ENCODE measurements around the gene VPS13D. TPM values are rescaled to one million over a fixed set of nuclear protein-coding genes. Genes with fewer than 3 reads are reported as not detected.

Gene VPS13D
- total RNA-seq, 1 experiment from 2014 or later, result 20.2 TPM

GRCh38 chr1:12315146-12315545 is 85.3 kb downstream of the VPS13D start:
- no CpG with 5 or more reads among the region's 2 CpGs for WGBS (ENCODE audit: extremely low coverage, insufficient read length, low lambda C conversion rate)
- no peak overlapping the region for H3K23ac ChIP-seq (ENCODE audit: insufficient read length, low read depth, low read length)
- no peaks in the 10 kb centered on the region for H3K4me1 ChIP-seq (ENCODE audit: insufficient read depth, low read length)
- no peak overlapping the region for H3T11ph ChIP-seq (ENCODE audit: low read length)
- no peaks in the 10 kb centered on the region for H3K9me3 ChIP-seq (ENCODE audit: control insufficient read depth, low read depth, low read length)
- Mint-ChIP-seq H3K9me3 (no peaks in the 10 kb centered on the region), H3K36me3 (ENCODE audit: insufficient read depth in 1 of 3, low read depth in 3 of 3) (peaks cover 0 to 45% (median 11%) of the 10 kb centered on the region in 3 experiments; a peak in 6 of 7 replicates), H3K4me3 (no peak overlapping the region), H3K4me1 (peaks cover 10 to 11% of the 10 kb centered on the region in 2 experiments), H3K27ac (no peak overlapping the region), H3K27me3 (ENCODE audit: low read depth) (no peaks in the 10 kb centered on the region)
- H3K27ac ChIP-seq (ENCODE audit: insufficient read length, low read depth, low read length), result no peak overlapping the region
- no peak overlapping the region for H4K8ac ChIP-seq (replicated peaks; ENCODE audit: insufficient read length, low read depth, low read length)
- no peak overlapping the region for H2BK5ac ChIP-seq (ENCODE audit: insufficient read length, low read length)
- H4K91ac ChIP-seq (ENCODE audit: insufficient read length, low read depth, low read length), result no peak overlapping the region
- H2BK120ac ChIP-seq (ENCODE audit: low read depth, low read length, poor library complexity, severe bottlenecking), result no peak overlapping the region
- H4K5ac ChIP-seq (ENCODE audit: insufficient read length, low read depth, low read length), result no peak overlapping the region
- H3K18ac ChIP-seq (ENCODE audit: insufficient read length, low read depth, low read length), result no peak overlapping the region
- no peak overlapping the region for H2AFZ ChIP-seq (ENCODE audit: low read length)
- H2AK5ac ChIP-seq (ENCODE audit: insufficient read length, low read length), result no peak overlapping the region
- no peak overlapping the region for H2BK12ac ChIP-seq (ENCODE audit: insufficient read length, low read depth, low read length)
- no peak overlapping the region for H2BK20ac ChIP-seq (ENCODE audit: low read depth, low read length, poor library complexity, severe bottlenecking)
- no peaks in the 10 kb centered on the region for H3K23me2 ChIP-seq (ENCODE audit: insufficient read length, low read depth, low read length, poor library complexity, severe bottlenecking)
- H3K9ac ChIP-seq (ENCODE audit: extremely low read depth, insufficient read length, low read length), result no peak overlapping the region
- no peaks in the 10 kb centered on the region for H3K79me1 ChIP-seq (ENCODE audit: insufficient read depth, low read depth, low read length, poor library complexity, severe bottlenecking)
- no peak overlapping the region for H3K14ac ChIP-seq (ENCODE audit: insufficient read depth, low read length)
- no peak overlapping the region for H2BK15ac ChIP-seq (ENCODE audit: low read depth, low read length)
- H4K20me1 ChIP-seq (ENCODE audit: control insufficient read depth, insufficient read depth, insufficient read length), result no peaks in the 10 kb centered on the region
- no peaks in the 10 kb centered on the region for H3K27me3 ChIP-seq (ENCODE audit: insufficient read depth, low read length)
- no peaks in the 10 kb centered on the region for H3K79me2 ChIP-seq (ENCODE audit: insufficient read depth, low read length)
- H3K4me2 ChIP-seq (ENCODE audit: insufficient read depth, insufficient read length, low read length), result no peak overlapping the region
- H3K56ac ChIP-seq (ENCODE audit: insufficient read length, low read depth, low read length), result no peak overlapping the region
- H3K4ac ChIP-seq (ENCODE audit: low read depth, low read length), result no peak overlapping the region
- no peak for TF ChIP-seq CTCF (conservative IDR thresholded peaks at IDR 0.05)
- no peak for DNase-seq

Measured in H9 (cell line).